HepG2 (cell line): ENCODE results near the gene INTS1. TPM values are rescaled to one million over a fixed set of nuclear protein-coding genes. Genes with fewer than 3 reads are reported as not detected.

Source experiments
- ARID2 ChIP-seq: sonication (generic); formaldehyde crosslinking; IDR thresholded peaks from 2 replicates; pipeline ENCODE4 v1.8.1; 2022; ENCODE audit warnings: mild to moderate bottlenecking, missing genetic modification reagents, borderline replicate concordance
- HNF4G ChIP-seq, 2 experiments: sonication (generic) in 1 of 2; formaldehyde crosslinking in 1 of 2; IDR thresholded peaks; 2 replicates each; pipeline versions ENCODE4 v1.4.0 to v1.6.1; 2011 to 2020; ENCODE audit warnings: borderline replicate concordance in 2 of 2, low read depth in 2 of 2, mild to moderate bottlenecking in 2 of 2, low read length in 1 of 2, missing genetic modification reagents in 1 of 2, moderate library complexity in 1 of 2
- HNRNPUL1 ChIP-seq: fragments of 200-400 bp; formaldehyde crosslinking; IDR thresholded peaks from 2 replicates; pipeline ENCODE4 v1.6.1; 2017; ENCODE audit warnings: low read depth, mild to moderate bottlenecking, low read length, moderate library complexity
- KAT7 ChIP-seq: IDR thresholded peaks from 2 replicates; pipeline ENCODE4 v1.6.1; 2018; ENCODE audit warnings: borderline replicate concordance, missing compliant biosample characterization
- MIER2 ChIP-seq: IDR thresholded peaks from 2 replicates; pipeline ENCODE4 v1.6.1; 2016; ENCODE audit warnings: missing biosample characterization, missing genetic modification reagents
- RBAK ChIP-seq: sonication (generic); formaldehyde crosslinking; IDR thresholded peaks from 2 replicates; pipeline ENCODE4 v1.5.1; 2020; ENCODE audit warnings: mild to moderate bottlenecking, missing genetic modification reagents
- SNAI1 ChIP-seq: sonication (generic); formaldehyde crosslinking; IDR thresholded peaks from 2 replicates; pipeline ENCODE4 v1.5.0; 2020; ENCODE audit warnings: mild to moderate bottlenecking, missing genetic modification reagents, borderline replicate concordance
- SRSF9 ChIP-seq: fragments of 200-400 bp; formaldehyde crosslinking; IDR thresholded peaks from 2 replicates; pipeline ENCODE4 v1.6.1; 2018; ENCODE audit warnings: borderline replicate concordance, mild to moderate bottlenecking, low read depth, low read length; ENCODE audit not compliant: insufficient read depth, poor library complexity, severe bottlenecking
- TCF12 ChIP-seq, 2 experiments: fragments of 450-650 bp in 1 of 2; sonication (generic) in 1 of 2; formaldehyde crosslinking in 1 of 2; IDR thresholded peaks; 2 replicates each; pipeline versions ENCODE4 v1.6.1 to v1.8.0; 2017 to 2022; ENCODE audit warnings: antibody characterized with exemption in 1 of 2, mild to moderate bottlenecking in 1 of 2, missing genetic modification reagents in 1 of 2, moderate library complexity in 1 of 2
- ZBTB39 ChIP-seq: sonication (generic); formaldehyde crosslinking; IDR thresholded peaks from 2 replicates; pipeline ENCODE4 v1.5.0; 2020; ENCODE audit warnings: missing genetic modification reagents
- ZFP36L1 ChIP-seq: sonication (generic); formaldehyde crosslinking; IDR thresholded peaks from 2 replicates; pipeline ENCODE4 v1.8.0; 2022; ENCODE audit warnings: mild to moderate bottlenecking, missing genetic modification reagents, moderate library complexity
- ZFP90 ChIP-seq: sonication (generic); formaldehyde crosslinking; IDR thresholded peaks from 2 replicates; pipeline ENCODE4 v1.8.0; 2022; ENCODE audit warnings: missing genetic modification reagents, mild to moderate bottlenecking, inconsistent platforms, borderline replicate concordance
- ZNF333 ChIP-seq: sonication (generic); formaldehyde crosslinking; IDR thresholded peaks from 2 replicates; pipeline ENCODE4 v1.4.0; 2020; ENCODE audit warnings: mild to moderate bottlenecking, missing genetic modification reagents, borderline replicate concordance
- ZNF766 ChIP-seq: sonication (generic); formaldehyde crosslinking; IDR thresholded peaks from 2 replicates; pipeline ENCODE4 v1.5.0; 2020; ENCODE audit warnings: missing genetic modification reagents, borderline replicate concordance
- ZNF780A ChIP-seq: sonication (generic); formaldehyde crosslinking; IDR thresholded peaks from 2 replicates; pipeline ENCODE4 v1.8.0; 2022; ENCODE audit warnings: mild to moderate bottlenecking, missing genetic modification reagents, moderate library complexity
- ZNF781 ChIP-seq: sonication (generic); formaldehyde crosslinking; IDR thresholded peaks from 2 replicates; pipeline ENCODE4 v1.5.1; 2020; ENCODE audit warnings: borderline replicate concordance, mild to moderate bottlenecking, missing genetic modification reagents; ENCODE audit errors: not compliant biosample characterization
- polyA plus RNA-seq, 8 experiments: library from polyadenylated mRNA; depleted of rRNA in 3 of 8; stranded (reverse) in 7 of 8; unstranded in 1 of 8; fragments of >200 nt; fragmentation: Illumina TruSeq in 4 of 8; extraction: Trizol in 4 of 8; gene quantifications; 2 replicates each; pipeline versions ENCODE4 v1.2.1 to v1.2.3, GENCODE V29; 2011 to 2016; ENCODE audit warnings: low read depth in 4 of 8, missing spikeins in 1 of 8, mixed read lengths in 1 of 8; ENCODE audit not compliant: insufficient read depth in 1 of 8
- total RNA-seq, 5 experiments: library from RNA; depleted of rRNA; stranded (reverse); fragments of >200 nt; fragmentation: Illumina TruSeq; extraction: Trizol; gene quantifications; 2 replicates each; pipeline ENCODE4 v1.2.3, GENCODE V29; 2016; ENCODE audit warnings: low read depth in 1 of 5
- TF ChIP-seq, protein P1 (sequence below): sonication (generic); formaldehyde crosslinking; IDR thresholded peaks from 2 replicates; pipeline ENCODE4 v1.5.1; 2020; ENCODE audit warnings: mild to moderate bottlenecking, moderate library complexity, missing genetic modification reagents
- TF ChIP-seq, protein P2 (sequence below): sonication (generic); formaldehyde crosslinking; IDR thresholded peaks from 2 replicates; pipeline ENCODE4 v1.4.0; 2020; ENCODE audit warnings: missing genetic modification reagents, low read depth, mild to moderate bottlenecking, borderline replicate concordance
- TF ChIP-seq, protein P3 (sequence below), 2 experiments: IDR thresholded peaks; 2 replicates each; pipeline ENCODE4 v1.6.1; 2011 to 2012; ENCODE audit warnings: low read length in 2 of 2, borderline replicate concordance in 1 of 2, low read depth in 1 of 2, mild to moderate bottlenecking in 1 of 2, moderate library complexity in 1 of 2

INTS1 gene
- total and polyA plus RNA-seq, 2 of the 13 experiments (the other 11 are each of a cell fraction or from before 2014, with no cell fraction given), result 13.7 to 29.0 TPM

- TF ChIP-seq ZNF766 (0 out of 2 replicates have a peak, but pooled peaks have one; percentile 26), ARID2 (CRISPR knock-in tag) (no peak), ZFP90 (CRISPR knock-in tag) (0 out of 2 replicates have a peak, but pooled peaks have one; percentile 32), TCF12 (IDR thresholded peaks at IDR 0.05) (no peak), TCF12 (CRISPR knock-in tag; IDR thresholded peaks at IDR 0.05) (no peak), ZNF333 (CRISPR knock-in tag) (peak; percentile 83; the same call in 1 of the 2 replicates), ZNF780A (CRISPR knock-in tag) (no peak), ZNF781 (CRISPR knock-in tag) (no peak), MIER2 (CRISPR knock-in tag) (no peak), ZBTB39 (CRISPR knock-in tag) (no peak), KAT7 (CRISPR knock-in tag) (no peak), RBAK (CRISPR knock-in tag) (no peak), ZFP36L1 (CRISPR knock-in tag) (no peak), SRSF9 (no peak), HNRNPUL1 (no peak), SNAI1 (no peak), HNF4G (IDR thresholded peaks at IDR 0.05; ENCODE audit: borderline replicate concordance, low read depth, low read length) (no peak), HNF4G (CRISPR knock-in tag; IDR thresholded peaks at IDR 0.05; ENCODE audit: borderline replicate concordance, low read depth) (no peak)
- TF ChIP-seq, protein P1, sequence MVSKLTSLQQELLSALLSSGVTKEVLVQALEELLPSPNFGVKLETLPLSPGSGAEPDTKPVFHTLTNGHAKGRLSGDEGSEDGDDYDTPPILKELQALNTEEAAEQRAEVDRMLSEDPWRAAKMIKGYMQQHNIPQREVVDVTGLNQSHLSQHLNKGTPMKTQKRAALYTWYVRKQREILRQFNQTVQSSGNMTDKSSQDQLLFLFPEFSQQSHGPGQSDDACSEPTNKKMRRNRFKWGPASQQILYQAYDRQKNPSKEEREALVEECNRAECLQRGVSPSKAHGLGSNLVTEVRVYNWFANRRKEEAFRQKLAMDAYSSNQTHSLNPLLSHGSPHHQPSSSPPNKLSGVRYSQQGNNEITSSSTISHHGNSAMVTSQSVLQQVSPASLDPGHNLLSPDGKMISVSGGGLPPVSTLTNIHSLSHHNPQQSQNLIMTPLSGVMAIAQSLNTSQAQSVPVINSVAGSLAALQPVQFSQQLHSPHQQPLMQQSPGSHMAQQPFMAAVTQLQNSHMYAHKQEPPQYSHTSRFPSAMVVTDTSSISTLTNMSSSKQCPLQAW (CRISPR knock-in tag), result no peak
- TF ChIP-seq, protein P2, sequence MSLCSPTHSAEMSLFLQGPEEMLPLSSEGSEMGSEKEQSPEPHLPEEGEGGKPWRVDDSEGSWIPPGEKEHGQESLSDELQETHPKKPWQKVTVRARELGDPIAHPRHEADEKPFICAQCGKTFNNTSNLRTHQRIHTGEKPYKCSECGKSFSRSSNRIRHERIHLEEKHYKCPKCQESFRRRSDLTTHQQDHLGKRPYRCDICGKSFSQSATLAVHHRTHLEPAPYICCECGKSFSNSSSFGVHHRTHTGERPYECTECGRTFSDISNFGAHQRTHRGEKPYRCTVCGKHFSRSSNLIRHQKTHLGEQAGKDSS, result peak; percentile 76; the same call in 1 of the 2 replicates
- TF ChIP-seq, protein P3, sequence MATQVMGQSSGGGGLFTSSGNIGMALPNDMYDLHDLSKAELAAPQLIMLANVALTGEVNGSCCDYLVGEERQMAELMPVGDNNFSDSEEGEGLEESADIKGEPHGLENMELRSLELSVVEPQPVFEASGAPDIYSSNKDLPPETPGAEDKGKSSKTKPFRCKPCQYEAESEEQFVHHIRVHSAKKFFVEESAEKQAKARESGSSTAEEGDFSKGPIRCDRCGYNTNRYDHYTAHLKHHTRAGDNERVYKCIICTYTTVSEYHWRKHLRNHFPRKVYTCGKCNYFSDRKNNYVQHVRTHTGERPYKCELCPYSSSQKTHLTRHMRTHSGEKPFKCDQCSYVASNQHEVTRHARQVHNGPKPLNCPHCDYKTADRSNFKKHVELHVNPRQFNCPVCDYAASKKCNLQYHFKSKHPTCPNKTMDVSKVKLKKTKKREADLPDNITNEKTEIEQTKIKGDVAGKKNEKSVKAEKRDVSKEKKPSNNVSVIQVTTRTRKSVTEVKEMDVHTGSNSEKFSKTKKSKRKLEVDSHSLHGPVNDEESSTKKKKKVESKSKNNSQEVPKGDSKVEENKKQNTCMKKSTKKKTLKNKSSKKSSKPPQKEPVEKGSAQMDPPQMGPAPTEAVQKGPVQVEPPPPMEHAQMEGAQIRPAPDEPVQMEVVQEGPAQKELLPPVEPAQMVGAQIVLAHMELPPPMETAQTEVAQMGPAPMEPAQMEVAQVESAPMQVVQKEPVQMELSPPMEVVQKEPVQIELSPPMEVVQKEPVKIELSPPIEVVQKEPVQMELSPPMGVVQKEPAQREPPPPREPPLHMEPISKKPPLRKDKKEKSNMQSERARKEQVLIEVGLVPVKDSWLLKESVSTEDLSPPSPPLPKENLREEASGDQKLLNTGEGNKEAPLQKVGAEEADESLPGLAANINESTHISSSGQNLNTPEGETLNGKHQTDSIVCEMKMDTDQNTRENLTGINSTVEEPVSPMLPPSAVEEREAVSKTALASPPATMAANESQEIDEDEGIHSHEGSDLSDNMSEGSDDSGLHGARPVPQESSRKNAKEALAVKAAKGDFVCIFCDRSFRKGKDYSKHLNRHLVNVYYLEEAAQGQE (IDR thresholded peaks at IDR 0.05; ENCODE audit: borderline replicate concordance in 1 of 2, low read depth in 1 of 2, low read length in 2 of 2), result no peak
Measured at GRCh38 chr7:1473864-1474512, 30.2 kb downstream of the INTS1 start (continued).
